K562 (cell line): ENCODE measurements around the gene RUNX1. TPM values are rescaled to one million over a fixed set of nuclear protein-coding genes. Genes with fewer than 3 reads are reported as not detected.

Experiments
- ATAC-seq: fragments of 200-7000 bp; cut with Tn5 transposase; 3 replicates; pipeline ENCODE4 v1.9.1; 2020; ENCODE audit warnings: moderate library complexity
- BruUV-seq: library from RNA; stranded (reverse); fragments of 400-500 nt; replicated peaks from 2 replicates; lab custom pipeline; 2021; lab: Mats Ljungman, UMichigan
- CTCF ChIA-PET: fragments of 300-600 bp; formaldehyde crosslinking; extraction: SDS; loops from one replicate; lab custom pipeline; 2021; ENCODE audit warnings: low intra/inter-chr PET ratio; lab: Yijun Ruan, JAX
- POLR2A ChIA-PET: fragments of 300-600, 350-650 bp; sonication (Branson Sonifier 250); formaldehyde crosslinking; extraction: SDS; loops from one replicate; lab custom pipeline; 2021; ENCODE audit warnings: antibody characterized with exemption, inconsistent platforms; lab: Yijun Ruan, JAX
- DNase-seq, 4 experiments: peaks; one replicate each; pipeline versions ENCODE4 v3.0.0 to v3.0.0-alpha.2; 2011 to 2018; ENCODE audit warnings: low spot score in 3 of 4, mixed read lengths in 3 of 4; ENCODE audit errors: extremely low read depth in 1 of 4
- FAIRE-seq: peaks from 2 replicates; lab custom pipeline; 2011; peaks lifted over from hg19 to GRCh38; lab: Jason Lieb, UNC
- H2AFZ ChIP-seq: 2 replicates; pipeline ENCODE4 v1.6.0; 2011; ENCODE audit warnings: low read depth, low read length, control low read depth, inconsistent platforms
- H3K27ac ChIP-seq: fragments of 200-600 bp; 3 replicates; pipeline ENCODE4 v1.8.0; 2011; ENCODE audit warnings: low read depth, mild to moderate bottlenecking, control low read depth, inconsistent platforms, low read length, moderate library complexity, mixed read lengths; ENCODE audit errors: extremely low read depth
- H3K27me3 ChIP-seq, 2 experiments: fragments of 300-600 bp in 1 of 2; 2 replicates in 1 of 2; 3 replicates in 1 of 2; pipeline versions ENCODE4 v1.6.0 to v1.8.0; 2011; ENCODE audit warnings: inconsistent platforms in 2 of 2, low read length in 2 of 2, mild to moderate bottlenecking in 1 of 2, mixed read lengths in 1 of 2, moderate library complexity in 1 of 2; ENCODE audit not compliant: control insufficient read depth in 2 of 2, insufficient read depth in 2 of 2
- H3K36me3 ChIP-seq: fragments of 300-600 bp; 3 replicates; pipeline ENCODE4 v1.8.0; 2011; ENCODE audit warnings: mild to moderate bottlenecking, low read length, inconsistent platforms; ENCODE audit not compliant: control insufficient read depth, insufficient read depth
- H3K4me1 ChIP-seq, 2 experiments: fragments of 200-600 bp in 1 of 2; replicated peaks in 1 of 2; 2 replicates in 1 of 2; 3 replicates in 1 of 2; pipeline versions ENCODE4 v1.5.1 to v1.8.0; 2011; ENCODE audit warnings: inconsistent platforms in 2 of 2, low read length in 2 of 2, mild to moderate bottlenecking in 1 of 2, mixed read lengths in 1 of 2, moderate library complexity in 1 of 2; ENCODE audit not compliant: control insufficient read depth in 2 of 2, insufficient read depth in 2 of 2
- H3K4me2 ChIP-seq: 2 replicates; pipeline ENCODE4 v1.6.1; 2011; ENCODE audit warnings: low read length, control low read depth, inconsistent platforms, mixed read lengths; ENCODE audit not compliant: insufficient read depth
- H3K4me3 ChIP-seq: fragments of 200-600 bp; sonication (generic), shearing (Covaris generic); 2 replicates; pipeline ENCODE4 v1.5.1; 2016; ENCODE audit warnings: control low read depth, inconsistent platforms
- H3K79me2 ChIP-seq: fragments of 200-600 bp; 3 replicates; pipeline ENCODE4 v1.8.0; 2011; ENCODE audit warnings: low read length, inconsistent platforms; ENCODE audit not compliant: control insufficient read depth, insufficient read depth
- H3K9ac ChIP-seq, 2 experiments: 2 replicates each; pipeline versions ENCODE4 v1.6.0 to v1.6.1; 2011; ENCODE audit warnings: low read depth in 2 of 2, low read length in 2 of 2, control low read depth in 1 of 2, inconsistent platforms in 1 of 2, mild to moderate bottlenecking in 1 of 2, mixed read lengths in 1 of 2; ENCODE audit not compliant: insufficient read depth in 1 of 2
- H3K9me1 ChIP-seq: one replicate; pipeline ENCODE4 v1.6.0; 2011; ENCODE audit warnings: inconsistent platforms, mild to moderate bottlenecking, low read length, moderate library complexity; ENCODE audit not compliant: control insufficient read depth, insufficient read depth
- H3K9me3 ChIP-seq: replicated peaks from 2 replicates; pipeline ENCODE4 v1.5.1; 2011; ENCODE audit warnings: low read depth, low read length, inconsistent platforms; ENCODE audit not compliant: control insufficient read depth, insufficient read depth
- H4K20me1 ChIP-seq: replicated peaks from 2 replicates; pipeline ENCODE4 v1.6.1; 2011; ENCODE audit warnings: low read length, inconsistent platforms, mixed read lengths; ENCODE audit not compliant: control insufficient read depth, insufficient read depth
- FOXA3 ChIP-seq, 2 experiments: fragments of 450-650 bp in 1 of 2; sonication (generic) in 1 of 2; formaldehyde crosslinking; IDR thresholded peaks in 1 of 2; conservative IDR thresholded peaks in 1 of 2; 2 replicates each; pipeline versions ENCODE4 v1.4.0 to v1.8.0; 2020 to 2022; ENCODE audit warnings: mild to moderate bottlenecking in 2 of 2, missing genetic modification reagents in 1 of 2
- MYBL2 ChIP-seq, 2 experiments: fragments of 450-650 bp in 1 of 2; sonication (generic) in 1 of 2; formaldehyde crosslinking in 1 of 2; IDR thresholded peaks; 2 replicates each; pipeline versions ENCODE4 v1.6.1 to v1.8.1; 2017 to 2022; ENCODE audit warnings: borderline replicate concordance in 1 of 2, inconsistent platforms in 1 of 2, low read depth in 1 of 2, mild to moderate bottlenecking in 1 of 2, missing genetic modification reagents in 1 of 2, moderate library complexity in 1 of 2
- NFYB ChIP-seq: IDR thresholded peaks from 2 replicates; pipeline ENCODE4 v1.6.1; 2011; ENCODE audit warnings: mild to moderate bottlenecking, moderate library complexity; ENCODE audit not compliant: insufficient read length; ENCODE audit errors: extremely low read depth
- RAD21 ChIP-seq, 2 experiments: fragments of 250-450 bp in 1 of 2; fragments of 450-650 bp in 1 of 2; sonication (Bioruptor Pico) in 1 of 2; formaldehyde crosslinking in 1 of 2; IDR thresholded peaks in 1 of 2; conservative IDR thresholded peaks in 1 of 2; 2 replicates each; pipeline versions ENCODE4 v1.4.0 to v1.8.0; 2020 to 2022; ENCODE audit warnings: mild to moderate bottlenecking in 2 of 2, moderate library complexity in 1 of 2
- TCF7L2 ChIP-seq: fragments of 150-350 bp; IDR thresholded peaks from 2 replicates; pipeline ENCODE4 v1.6.1; 2016; ENCODE audit warnings: low read depth, mild to moderate bottlenecking, low read length, moderate library complexity
- ZKSCAN1 ChIP-seq: fragments of 150-350 bp; IDR thresholded peaks from 2 replicates; pipeline ENCODE4 v1.6.1; 2016; ENCODE audit warnings: low read depth, low read length
- ZNF766 ChIP-seq: fragments of 200-800 bp; sonication (Bioruptor generic); conservative IDR thresholded peaks from 2 replicates; pipeline ENCODE4 v1.6.1; 2016; ENCODE audit warnings: missing genetic modification characterization, missing compliant biosample characterization
- WGBS: fragments of 100-300 bp; shearing (Covaris generic); methylation state at CpG from one replicate; pipeline ENCODE4 v1.1.6; 2016; ENCODE audit warnings: low coverage, mixed read lengths; ENCODE audit not compliant: insufficient coverage; ENCODE audit errors: missing lambda C conversion rate; 5-methylcytosine and 5-hydroxymethylcytosine counted together
- in situ Hi-C: fragments of 300-500 bp; cut with MboI; formaldehyde crosslinking; loops from 4 replicates; pipeline ENCODE4 v1.15.0; 2018; ENCODE audit warnings: inconsistent platforms, mixed read lengths
- intact Hi-C: fragments of 100-400 bp; cut with micrococcal nuclease; formaldehyde crosslinking; loops from 2 replicates; pipeline ENCODE4 v1.14.2; 2022
- polyA plus RNA-seq, 8 experiments: library from polyadenylated mRNA; depleted of rRNA in 4 of 8; stranded (reverse) in 5 of 8; unstranded in 3 of 8; fragments of >200 nt; fragmentation: Nextera tagmentation in 2 of 8; fragmentation: Illumina TruSeq in 1 of 8; extraction: Ambion mirVana in 2 of 8; extraction: Trizol in 1 of 8; gene quantifications; 2 replicates each; pipeline versions ENCODE4 v1.2.1 to v1.2.3, GENCODE V29; 2011 to 2014; ENCODE audit warnings: inconsistent platforms in 1 of 8, missing spikeins in 1 of 8
- total RNA-seq, 7 experiments: library from RNA; depleted of rRNA in 6 of 7; stranded (reverse); fragments of >200 nt in 6 of 7; fragmentation: Illumina TruSeq in 2 of 7; extraction: Trizol in 2 of 7; gene quantifications; 2 replicates each; pipeline versions ENCODE4 v1.2.1 to v1.2.3, GENCODE V29; 2011 to 2021; ENCODE audit warnings: low replicate concordance in 1 of 7
- TF ChIP-seq, protein P1 (sequence below): sonication (generic); formaldehyde crosslinking; IDR thresholded peaks from 2 replicates; pipeline ENCODE4 v1.8.0; 2022; ENCODE audit warnings: missing genetic modification reagents, mild to moderate bottlenecking, borderline replicate concordance

RUNX1 gene
- total and polyA plus RNA-seq, 9 of the 15 experiments (the other 6 are each of a cell fraction or from before 2014, with no cell fraction given) = 2.2 to 68.6 (median 17.8) TPM

DNA sequence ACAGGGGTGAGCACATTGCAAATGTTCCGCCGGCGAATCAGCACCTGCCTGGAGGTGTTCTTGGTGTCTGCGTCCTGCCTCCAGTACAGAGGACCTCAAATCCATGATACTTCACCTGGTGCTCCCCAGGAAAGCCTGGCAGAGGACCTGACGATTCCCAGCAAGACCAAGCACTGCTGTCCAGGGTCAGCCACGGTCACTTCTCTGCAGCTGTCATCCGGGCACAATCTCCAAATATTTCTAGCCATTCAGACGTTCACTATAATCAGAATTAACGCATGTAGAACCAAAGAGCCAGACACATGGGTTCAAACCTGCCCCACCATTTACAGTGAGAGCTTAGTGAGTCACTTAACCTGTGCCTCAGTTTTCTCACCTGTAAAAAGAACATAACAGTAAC lies 305.8 kb downstream of the RUNX1 start:
- POLR2A ChIA-PET = no interaction called here
- Histone ChIP-seq H3K27me3 (peaks cover 11 to 46% of the 10 kb centered on the region in 2 experiments), H2AFZ (no peak overlapping the region), H3K9ac (no peak overlapping the region), H3K36me3 (no peaks in the 10 kb centered on the region), H3K9me3 (no peaks in the 10 kb centered on the region), H3K9me1 (no peaks in the 10 kb centered on the region), H3K27ac (no peak overlapping the region), H3K4me2 (no peak overlapping the region)
- intact Hi-C loops = loop anchor here (10.0 kb wide), 1 partner anchor 462 kb away; no protein-coding TSS in a partner anchor
- DNase-seq (no peak), FAIRE-seq (no peak)
- CTCF ChIA-PET = interaction anchor here (0.6 kb wide), 1 partner anchor 1291 kb away, joined by 3 read pairs; no protein-coding TSS in a partner anchor
- in situ Hi-C loops = loop anchor here (10.0 kb wide), 2 partner anchors 662 to 1102 kb away; no protein-coding TSS in a partner anchor
- WGBS = under 1% methylated on average over 9 of the region's 9 CpGs
- no TSS peak for BruUV-seq
- TF ChIP-seq, protein P1, sequence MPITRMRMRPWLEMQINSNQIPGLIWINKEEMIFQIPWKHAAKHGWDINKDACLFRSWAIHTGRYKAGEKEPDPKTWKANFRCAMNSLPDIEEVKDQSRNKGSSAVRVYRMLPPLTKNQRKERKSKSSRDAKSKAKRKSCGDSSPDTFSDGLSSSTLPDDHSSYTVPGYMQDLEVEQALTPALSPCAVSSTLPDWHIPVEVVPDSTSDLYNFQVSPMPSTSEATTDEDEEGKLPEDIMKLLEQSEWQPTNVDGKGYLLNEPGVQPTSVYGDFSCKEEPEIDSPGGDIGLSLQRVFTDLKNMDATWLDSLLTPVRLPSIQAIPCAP (CRISPR knock-in tag) = no peak
- TF ChIP-seq MYBL2 (IDR thresholded peaks at IDR 0.05; ENCODE audit: low read depth) (no peak), MYBL2 (CRISPR knock-in tag; IDR thresholded peaks at IDR 0.05; ENCODE audit: borderline replicate concordance) (no peak), NFYB (no peak), ZKSCAN1 (no peak), RAD21 (CRISPR knock-in tag; conservative IDR thresholded peaks at IDR 0.05 in 1 of 2, IDR thresholded peaks at IDR 0.05 in 1 of 2) (no peak), TCF7L2 (no peak), ZNF766 (CRISPR knock-in tag) (no peak), FOXA3 (CRISPR knock-in tag; conservative IDR thresholded peaks at IDR 0.05 in 1 of 2, IDR thresholded peaks at IDR 0.05 in 1 of 2) (no peak)
- TF ChIP-seq, all 486 proteins: peak for 0
- Histone ChIP-seq H3K79me2 (no peaks in the 10 kb centered on the region), H4K20me1 (no peaks in the 10 kb centered on the region), H3K4me3 (no peak overlapping the region), H3K4me1 (peaks cover 4% of the 10 kb centered on the region in 2 experiments; a peak in 3 of 5 replicates)
- no peak for ATAC-seq
